ENCODE measurements around the gene CHURC1. TPM values are rescaled to one million over a fixed set of nuclear protein-coding genes. Genes with fewer than 3 reads are reported as not detected.

CHURC1 gene
- polyA plus RNA-seq, 1 of the 3 experiments (the other 2 are of a cell fraction), result 66.8 TPM

GRCh38 chr14:64970041-64970440, 55.8 kb downstream of the CHURC1 start (continued):
- TF ChIP-seq, protein P1, sequence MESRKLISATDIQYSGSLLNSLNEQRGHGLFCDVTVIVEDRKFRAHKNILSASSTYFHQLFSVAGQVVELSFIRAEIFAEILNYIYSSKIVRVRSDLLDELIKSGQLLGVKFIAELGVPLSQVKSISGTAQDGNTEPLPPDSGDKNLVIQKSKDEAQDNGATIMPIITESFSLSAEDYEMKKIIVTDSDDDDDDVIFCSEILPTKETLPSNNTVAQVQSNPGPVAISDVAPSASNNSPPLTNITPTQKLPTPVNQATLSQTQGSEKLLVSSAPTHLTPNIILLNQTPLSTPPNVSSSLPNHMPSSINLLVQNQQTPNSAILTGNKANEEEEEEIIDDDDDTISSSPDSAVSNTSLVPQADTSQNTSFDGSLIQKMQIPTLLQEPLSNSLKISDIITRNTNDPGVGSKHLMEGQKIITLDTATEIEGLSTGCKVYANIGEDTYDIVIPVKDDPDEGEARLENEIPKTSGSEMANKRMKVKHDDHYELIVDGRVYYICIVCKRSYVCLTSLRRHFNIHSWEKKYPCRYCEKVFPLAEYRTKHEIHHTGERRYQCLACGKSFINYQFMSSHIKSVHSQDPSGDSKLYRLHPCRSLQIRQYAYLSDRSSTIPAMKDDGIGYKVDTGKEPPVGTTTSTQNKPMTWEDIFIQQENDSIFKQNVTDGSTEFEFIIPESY (IDR thresholded peaks at IDR 0.05; ENCODE audit: borderline replicate concordance, low read depth), result no peak

DNA sequence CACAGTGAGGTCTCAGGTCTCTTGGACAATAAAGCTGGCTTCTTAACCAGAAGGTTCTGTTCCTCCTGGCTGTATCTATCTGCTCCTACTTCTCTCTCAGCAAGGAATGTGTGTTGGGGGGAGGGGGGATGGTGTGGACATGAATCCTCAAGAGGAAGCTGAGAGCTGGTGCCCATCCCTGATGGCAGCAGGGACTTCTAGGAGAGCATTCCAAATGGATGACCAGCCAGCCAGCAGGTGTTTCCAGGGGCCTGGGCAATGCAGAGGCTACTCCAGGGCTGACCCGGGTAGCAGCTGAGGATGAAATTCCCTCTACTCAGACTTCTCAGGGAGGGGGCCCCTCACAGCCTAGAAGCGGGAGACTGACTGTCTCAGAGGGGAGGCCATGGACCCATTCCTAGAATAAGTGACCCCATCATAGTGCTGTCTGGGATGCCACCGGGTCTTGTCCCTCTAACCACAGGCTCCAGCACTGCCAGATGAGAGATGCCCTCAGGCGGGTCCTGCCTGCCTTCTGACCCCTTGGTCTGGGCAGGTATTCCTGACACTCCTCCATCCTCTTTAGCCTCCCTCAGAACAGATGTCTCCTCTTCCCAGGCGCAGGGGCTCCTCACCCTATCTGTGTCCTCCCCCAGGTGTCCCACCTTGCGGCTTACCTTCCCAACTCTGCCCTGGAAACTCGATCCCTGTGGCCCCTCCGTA, 56.7 kb downstream of the CHURC1 start:
- Histone ChIP-seq H4K20me1 (ENCODE audit: insufficient read depth) (no peaks in the 10 kb centered on the region), H3K79me2 (ENCODE audit: insufficient read depth) (no peaks in the 10 kb centered on the region), H3K4me1 (ENCODE audit: control insufficient read depth in 1 of 2, insufficient read depth in 2 of 2, low read depth in 1 of 2, low read length in 1 of 2) (peaks cover 10 to 19% of the 10 kb centered on the region in 2 experiments; a peak in 3 of 4 replicates), H3K36me3 (replicated peaks in 1 of 2; ENCODE audit: control insufficient read depth in 1 of 2, insufficient read depth in 2 of 2, low read length in 1 of 2) (peaks cover 0 to 3% of the 10 kb centered on the region in 2 experiments), H3K9me2 (no peaks in the 10 kb centered on the region), H3K27ac (ENCODE audit: low read depth in 2 of 2, low read length in 1 of 2) (no peak overlapping the region), H3K4me3 (ENCODE audit: low read depth in 2 of 2, low read length in 1 of 2) (peak overlapping the region; percentile 59 to 69), H3K9ac (0 out of 2 replicates have a peak overlapping the region, but pooled peaks have one; percentile 60), H3K27me3 (ENCODE audit: insufficient read depth) (no peaks in the 10 kb centered on the region), H3K4me2 (peak overlapping the region; percentile 96), H3F3A (replicated peaks; ENCODE audit: insufficient read depth) (no peaks in the 10 kb centered on the region), H2AFZ (ENCODE audit: low read depth) (no peak overlapping the region; the same call in 1 of the 2 replicates), H3K9me3 (no peaks in the 10 kb centered on the region)
- 68% methylated on average over 5 of the region's 8 CpGs for WGBS (ENCODE audit: low lambda C conversion rate)
- ChIA-PET POLR2A (no interaction called here), CTCF (interaction anchor here (0.7 to 1.7 kb wide), 8 partner anchors 10 to 79 kb away, joined by 3 to 10 read pairs (median 4); partner anchors contain the start of gene FNTB)
- TF ChIP-seq GATA2 (CRISPR knock-in tag; IDR thresholded peaks at IDR 0.05) (no peak), TCF12 (IDR thresholded peaks at IDR 0.05) (peak; percentile 30; the same call in 1 of the 2 replicates)
- no peak for DNase-seq

DNA sequence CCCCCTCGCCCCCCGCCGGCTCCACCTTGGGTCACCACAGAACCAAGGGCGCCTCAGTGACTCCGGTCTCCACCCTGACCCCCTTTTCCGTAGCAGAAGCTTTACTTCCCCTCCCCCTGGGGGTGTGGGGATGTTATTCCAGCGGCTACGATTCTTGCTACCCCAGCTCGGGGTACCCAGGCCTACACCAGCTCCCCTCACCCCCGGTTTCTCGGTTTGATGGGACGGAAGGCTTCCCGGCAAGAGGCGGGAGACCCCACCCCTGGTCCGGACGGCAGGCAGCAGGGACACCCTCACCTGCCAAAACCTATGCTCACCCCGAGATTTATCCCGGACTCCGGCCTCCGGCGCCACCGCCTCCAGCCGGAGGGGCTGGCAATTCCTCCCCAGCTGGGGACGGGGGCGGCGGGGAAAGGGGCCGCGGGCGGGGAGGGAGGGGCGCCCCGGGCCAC, 57.3 kb downstream of the CHURC1 start:
- POLR2A ChIA-PET, result no interaction called here
- Histone ChIP-seq H3F3A (replicated peaks; ENCODE audit: insufficient read depth) (no peaks in the 10 kb centered on the region), H3K9me3 (no peaks in the 10 kb centered on the region), H3K79me2 (ENCODE audit: insufficient read depth) (no peaks in the 10 kb centered on the region), H3K9me2 (no peaks in the 10 kb centered on the region), H3K36me3 (replicated peaks in 1 of 2; ENCODE audit: control insufficient read depth in 1 of 2, insufficient read depth in 2 of 2, low read length in 1 of 2) (peaks cover 0 to 3% of the 10 kb centered on the region in 2 experiments), H3K9ac (peak overlapping the region; percentile 60), H3K27me3 (ENCODE audit: insufficient read depth) (no peaks in the 10 kb centered on the region), H2AFZ (ENCODE audit: low read depth) (peak overlapping the region; percentile 70; the same call in 1 of the 2 replicates), H3K4me1 (ENCODE audit: control insufficient read depth in 1 of 2, insufficient read depth in 2 of 2, low read depth in 1 of 2, low read length in 1 of 2) (peaks cover 10 to 19% of the 10 kb centered on the region in 2 experiments; a peak in 3 of 4 replicates), H3K27ac (ENCODE audit: low read depth in 2 of 2, low read length in 1 of 2) (no peak overlapping the region), H3K4me3 (ENCODE audit: low read depth in 2 of 2, low read length in 1 of 2) (peak overlapping the region; percentile 59 to 69), H4K20me1 (ENCODE audit: insufficient read depth) (no peaks in the 10 kb centered on the region), H3K4me2 (peak overlapping the region; percentile 96)
- no peak for DNase-seq
- no peak for TF ChIP-seq EP300 (IDR thresholded peaks at IDR 0.05; ENCODE audit: borderline replicate concordance in 1 of 2, low read depth in 1 of 2, low read length in 1 of 2)
- TF ChIP-seq, protein P2, sequence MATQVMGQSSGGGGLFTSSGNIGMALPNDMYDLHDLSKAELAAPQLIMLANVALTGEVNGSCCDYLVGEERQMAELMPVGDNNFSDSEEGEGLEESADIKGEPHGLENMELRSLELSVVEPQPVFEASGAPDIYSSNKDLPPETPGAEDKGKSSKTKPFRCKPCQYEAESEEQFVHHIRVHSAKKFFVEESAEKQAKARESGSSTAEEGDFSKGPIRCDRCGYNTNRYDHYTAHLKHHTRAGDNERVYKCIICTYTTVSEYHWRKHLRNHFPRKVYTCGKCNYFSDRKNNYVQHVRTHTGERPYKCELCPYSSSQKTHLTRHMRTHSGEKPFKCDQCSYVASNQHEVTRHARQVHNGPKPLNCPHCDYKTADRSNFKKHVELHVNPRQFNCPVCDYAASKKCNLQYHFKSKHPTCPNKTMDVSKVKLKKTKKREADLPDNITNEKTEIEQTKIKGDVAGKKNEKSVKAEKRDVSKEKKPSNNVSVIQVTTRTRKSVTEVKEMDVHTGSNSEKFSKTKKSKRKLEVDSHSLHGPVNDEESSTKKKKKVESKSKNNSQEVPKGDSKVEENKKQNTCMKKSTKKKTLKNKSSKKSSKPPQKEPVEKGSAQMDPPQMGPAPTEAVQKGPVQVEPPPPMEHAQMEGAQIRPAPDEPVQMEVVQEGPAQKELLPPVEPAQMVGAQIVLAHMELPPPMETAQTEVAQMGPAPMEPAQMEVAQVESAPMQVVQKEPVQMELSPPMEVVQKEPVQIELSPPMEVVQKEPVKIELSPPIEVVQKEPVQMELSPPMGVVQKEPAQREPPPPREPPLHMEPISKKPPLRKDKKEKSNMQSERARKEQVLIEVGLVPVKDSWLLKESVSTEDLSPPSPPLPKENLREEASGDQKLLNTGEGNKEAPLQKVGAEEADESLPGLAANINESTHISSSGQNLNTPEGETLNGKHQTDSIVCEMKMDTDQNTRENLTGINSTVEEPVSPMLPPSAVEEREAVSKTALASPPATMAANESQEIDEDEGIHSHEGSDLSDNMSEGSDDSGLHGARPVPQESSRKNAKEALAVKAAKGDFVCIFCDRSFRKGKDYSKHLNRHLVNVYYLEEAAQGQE (IDR thresholded peaks at IDR 0.05; ENCODE audit: low read depth, low read length), result no peak
- WGBS (ENCODE audit: low lambda C conversion rate), result 14% methylated on average over 16 of the region's 31 CpGs
- CTCF ChIA-PET, result interaction anchor here (0.7 to 1.7 kb wide), 5 partner anchors 12 to 80 kb away, joined by 3 to 7 read pairs (median 4); no protein-coding TSS in a partner anchor

Measured in SK-N-SH (cell line).